SK-N-SH (cell line): ENCODE measurements around the gene ZSCAN16.
"Not testable (repeated sequence)": the region's sequence is repeated elsewhere in the genome, so short reads cannot be mapped to it uniquely, and the experiment has no call there.

Source experiments
- JUND ChIP-seq: IDR thresholded peaks from 2 replicates; pipeline ENCODE4 v1.4.0; 2012
- TF ChIP-seq, protein P1 (sequence below): IDR thresholded peaks from 2 replicates; pipeline ENCODE4 v1.4.0; 2012; ENCODE audit warnings: low read depth
- TF ChIP-seq, protein P2 (sequence below): fragments of 200-600 bp; sonication (generic); IDR thresholded peaks from 2 replicates; pipeline ENCODE4 v1.6.1; 2017; ENCODE audit warnings: antibody characterized with exemption, mild to moderate bottlenecking, moderate library complexity

DNA sequence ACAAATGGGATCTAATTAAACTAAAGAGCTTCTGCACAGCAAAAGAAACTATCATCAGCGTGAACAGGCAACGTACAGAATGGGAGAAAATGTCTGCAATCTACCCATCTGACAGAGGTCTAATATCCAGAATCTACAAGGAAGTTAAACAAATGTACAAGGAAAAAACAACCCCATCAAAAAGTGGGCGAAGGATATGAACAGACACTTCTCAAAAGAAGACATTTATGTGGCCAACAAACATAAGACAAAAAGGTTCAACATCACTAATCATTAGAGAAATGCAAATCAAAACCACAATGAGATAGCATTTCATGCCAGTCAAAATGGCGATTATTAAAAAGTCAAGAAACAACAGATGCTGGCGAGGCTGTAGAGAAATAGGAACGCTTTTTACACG is 22.2 kb upstream of the ZSCAN16 start:
- TF ChIP-seq, protein P1, sequence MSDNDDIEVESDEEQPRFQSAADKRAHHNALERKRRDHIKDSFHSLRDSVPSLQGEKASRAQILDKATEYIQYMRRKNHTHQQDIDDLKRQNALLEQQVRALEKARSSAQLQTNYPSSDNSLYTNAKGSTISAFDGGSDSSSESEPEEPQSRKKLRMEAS, result not testable (repeated sequence)
- TF ChIP-seq, protein P2, sequence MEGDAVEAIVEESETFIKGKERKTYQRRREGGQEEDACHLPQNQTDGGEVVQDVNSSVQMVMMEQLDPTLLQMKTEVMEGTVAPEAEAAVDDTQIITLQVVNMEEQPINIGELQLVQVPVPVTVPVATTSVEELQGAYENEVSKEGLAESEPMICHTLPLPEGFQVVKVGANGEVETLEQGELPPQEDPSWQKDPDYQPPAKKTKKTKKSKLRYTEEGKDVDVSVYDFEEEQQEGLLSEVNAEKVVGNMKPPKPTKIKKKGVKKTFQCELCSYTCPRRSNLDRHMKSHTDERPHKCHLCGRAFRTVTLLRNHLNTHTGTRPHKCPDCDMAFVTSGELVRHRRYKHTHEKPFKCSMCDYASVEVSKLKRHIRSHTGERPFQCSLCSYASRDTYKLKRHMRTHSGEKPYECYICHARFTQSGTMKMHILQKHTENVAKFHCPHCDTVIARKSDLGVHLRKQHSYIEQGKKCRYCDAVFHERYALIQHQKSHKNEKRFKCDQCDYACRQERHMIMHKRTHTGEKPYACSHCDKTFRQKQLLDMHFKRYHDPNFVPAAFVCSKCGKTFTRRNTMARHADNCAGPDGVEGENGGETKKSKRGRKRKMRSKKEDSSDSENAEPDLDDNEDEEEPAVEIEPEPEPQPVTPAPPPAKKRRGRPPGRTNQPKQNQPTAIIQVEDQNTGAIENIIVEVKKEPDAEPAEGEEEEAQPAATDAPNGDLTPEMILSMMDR, result not testable (repeated sequence)
- not testable (repeated sequence) for TF ChIP-seq JUND
